ENCODE measurements around the gene KRTAP11-1.
A peak's percentile ranks its signal among the peaks of the same experiment; 100 is the strongest.

DNA sequence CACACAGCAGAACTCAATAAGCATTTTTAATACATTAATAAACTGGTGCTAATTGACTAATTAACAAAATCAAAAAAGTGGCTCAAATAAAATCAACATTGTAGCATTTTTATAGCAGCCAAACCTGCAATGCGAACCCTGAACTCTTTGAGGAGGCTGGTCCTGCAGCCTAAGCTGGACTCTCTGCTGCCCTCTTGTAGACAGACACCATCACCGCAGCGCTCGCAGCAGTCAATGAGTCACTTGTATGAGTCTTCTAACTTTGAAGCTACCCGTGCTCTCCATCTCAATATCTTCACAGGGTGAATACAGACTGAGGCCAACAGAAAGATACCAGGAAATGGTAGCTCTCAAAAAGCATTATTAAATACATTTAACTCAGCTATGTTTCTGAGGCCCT lies 42.1 kb downstream of the KRTAP11-1 start:
- TF ChIP-seq, protein P1, sequence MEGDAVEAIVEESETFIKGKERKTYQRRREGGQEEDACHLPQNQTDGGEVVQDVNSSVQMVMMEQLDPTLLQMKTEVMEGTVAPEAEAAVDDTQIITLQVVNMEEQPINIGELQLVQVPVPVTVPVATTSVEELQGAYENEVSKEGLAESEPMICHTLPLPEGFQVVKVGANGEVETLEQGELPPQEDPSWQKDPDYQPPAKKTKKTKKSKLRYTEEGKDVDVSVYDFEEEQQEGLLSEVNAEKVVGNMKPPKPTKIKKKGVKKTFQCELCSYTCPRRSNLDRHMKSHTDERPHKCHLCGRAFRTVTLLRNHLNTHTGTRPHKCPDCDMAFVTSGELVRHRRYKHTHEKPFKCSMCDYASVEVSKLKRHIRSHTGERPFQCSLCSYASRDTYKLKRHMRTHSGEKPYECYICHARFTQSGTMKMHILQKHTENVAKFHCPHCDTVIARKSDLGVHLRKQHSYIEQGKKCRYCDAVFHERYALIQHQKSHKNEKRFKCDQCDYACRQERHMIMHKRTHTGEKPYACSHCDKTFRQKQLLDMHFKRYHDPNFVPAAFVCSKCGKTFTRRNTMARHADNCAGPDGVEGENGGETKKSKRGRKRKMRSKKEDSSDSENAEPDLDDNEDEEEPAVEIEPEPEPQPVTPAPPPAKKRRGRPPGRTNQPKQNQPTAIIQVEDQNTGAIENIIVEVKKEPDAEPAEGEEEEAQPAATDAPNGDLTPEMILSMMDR (IDR thresholded peaks at IDR 0.05), result peak in 1 of 5 experiments; percentile 8
- TF ChIP-seq POLR2A (IDR thresholded peaks at IDR 0.05) (no peak), POLR2AphosphoS5 (IDR thresholded peaks at IDR 0.05) (no peak), EP300 (IDR thresholded peaks at IDR 0.05; ENCODE audit: low read depth) (no peak)
